ENCODE measurements around the gene SYNDIG1.

The SYNDIG1 gene

GRCh38 chr20:24469894-24470745 is 691 bp downstream of the SYNDIG1 start:
- H3K27me3 ChIP-seq (ENCODE audit: insufficient read depth, poor library complexity, severe bottlenecking), result peaks cover 86% of the 10 kb centered on the region
- TF ChIP-seq, protein P1, sequence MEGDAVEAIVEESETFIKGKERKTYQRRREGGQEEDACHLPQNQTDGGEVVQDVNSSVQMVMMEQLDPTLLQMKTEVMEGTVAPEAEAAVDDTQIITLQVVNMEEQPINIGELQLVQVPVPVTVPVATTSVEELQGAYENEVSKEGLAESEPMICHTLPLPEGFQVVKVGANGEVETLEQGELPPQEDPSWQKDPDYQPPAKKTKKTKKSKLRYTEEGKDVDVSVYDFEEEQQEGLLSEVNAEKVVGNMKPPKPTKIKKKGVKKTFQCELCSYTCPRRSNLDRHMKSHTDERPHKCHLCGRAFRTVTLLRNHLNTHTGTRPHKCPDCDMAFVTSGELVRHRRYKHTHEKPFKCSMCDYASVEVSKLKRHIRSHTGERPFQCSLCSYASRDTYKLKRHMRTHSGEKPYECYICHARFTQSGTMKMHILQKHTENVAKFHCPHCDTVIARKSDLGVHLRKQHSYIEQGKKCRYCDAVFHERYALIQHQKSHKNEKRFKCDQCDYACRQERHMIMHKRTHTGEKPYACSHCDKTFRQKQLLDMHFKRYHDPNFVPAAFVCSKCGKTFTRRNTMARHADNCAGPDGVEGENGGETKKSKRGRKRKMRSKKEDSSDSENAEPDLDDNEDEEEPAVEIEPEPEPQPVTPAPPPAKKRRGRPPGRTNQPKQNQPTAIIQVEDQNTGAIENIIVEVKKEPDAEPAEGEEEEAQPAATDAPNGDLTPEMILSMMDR (IDR thresholded peaks at IDR 0.05; ENCODE audit: poor library complexity, severe bottlenecking), result no peak
- no peaks in the 10 kb centered on the region for H3K36me3 ChIP-seq (ENCODE audit: low read depth)
- no peaks in the 10 kb centered on the region for H3K4me1 ChIP-seq (ENCODE audit: insufficient read depth, poor library complexity, severe bottlenecking)
- peak; percentile 44; the same call in 1 of the 3 replicates for ATAC-seq (ENCODE audit: low read depth)
- H3K9me3 ChIP-seq (ENCODE audit: severe bottlenecking), result no peaks in the 10 kb centered on the region
- no peak overlapping the region for H3K4me3 ChIP-seq (ENCODE audit: severe bottlenecking)
- DNase-seq (ENCODE audit: low spot score), result no peak
- no peak overlapping the region for H3K27ac ChIP-seq (ENCODE audit: poor library complexity, severe bottlenecking)

DNA sequence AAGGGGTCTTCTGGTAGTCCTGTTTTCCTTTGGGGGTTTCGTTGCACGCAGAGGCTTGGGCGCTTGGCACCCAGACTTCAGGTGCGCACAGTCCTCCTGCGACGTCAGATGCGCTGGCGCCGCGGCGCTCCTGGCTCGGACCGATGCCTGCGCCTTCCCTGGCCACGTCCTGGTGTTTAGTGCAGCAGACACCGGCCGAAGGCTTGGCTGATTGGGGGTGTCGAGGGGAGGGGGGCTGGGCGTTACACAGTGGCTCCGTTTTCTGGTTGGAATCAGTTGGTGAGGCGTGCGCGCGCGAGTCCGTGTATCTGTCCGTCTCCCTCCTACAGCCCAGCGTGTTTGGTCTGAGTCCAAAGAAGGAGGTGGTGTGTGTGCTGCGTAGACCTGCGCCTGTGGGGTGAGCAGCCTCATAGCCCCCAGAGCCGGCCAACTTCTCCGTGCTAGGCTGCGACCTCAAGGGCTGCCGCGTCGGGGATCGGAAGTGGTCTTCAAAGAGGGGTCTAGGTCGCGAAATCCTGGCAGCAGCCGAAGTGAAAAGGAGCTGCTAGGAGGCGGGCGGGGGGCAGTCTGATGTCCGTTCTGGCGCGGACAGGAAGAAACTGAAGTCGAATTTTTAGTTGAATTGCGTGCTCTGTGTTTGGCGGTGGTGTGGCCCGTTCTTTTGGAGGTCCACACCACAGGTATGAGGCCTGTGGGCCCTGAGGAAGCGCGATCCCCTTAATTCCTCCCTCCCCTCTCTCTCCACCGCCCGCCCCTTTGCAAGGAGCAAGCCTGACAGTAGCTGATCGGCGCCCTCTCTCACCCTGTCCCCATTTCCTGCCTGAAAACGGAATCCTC is 1.5 kb downstream of the SYNDIG1 start:
- ATAC-seq (ENCODE audit: low read depth) (no peak), DNase-seq (ENCODE audit: low spot score) (no peak)
- H3K36me3 ChIP-seq (ENCODE audit: low read depth), result no peaks in the 10 kb centered on the region
- TF ChIP-seq, protein P1 (IDR thresholded peaks at IDR 0.05; ENCODE audit: poor library complexity, severe bottlenecking), result no peak
- no peak overlapping the region for H3K4me3 ChIP-seq (ENCODE audit: severe bottlenecking)
- no peak overlapping the region for H3K27ac ChIP-seq (ENCODE audit: poor library complexity, severe bottlenecking)
- H3K4me1 ChIP-seq (ENCODE audit: insufficient read depth, poor library complexity, severe bottlenecking), result no peaks in the 10 kb centered on the region
- H3K9me3 ChIP-seq (ENCODE audit: severe bottlenecking), result no peaks in the 10 kb centered on the region
- H3K27me3 ChIP-seq (ENCODE audit: insufficient read depth, poor library complexity, severe bottlenecking), result peaks cover 80% of the 10 kb centered on the region

DNA sequence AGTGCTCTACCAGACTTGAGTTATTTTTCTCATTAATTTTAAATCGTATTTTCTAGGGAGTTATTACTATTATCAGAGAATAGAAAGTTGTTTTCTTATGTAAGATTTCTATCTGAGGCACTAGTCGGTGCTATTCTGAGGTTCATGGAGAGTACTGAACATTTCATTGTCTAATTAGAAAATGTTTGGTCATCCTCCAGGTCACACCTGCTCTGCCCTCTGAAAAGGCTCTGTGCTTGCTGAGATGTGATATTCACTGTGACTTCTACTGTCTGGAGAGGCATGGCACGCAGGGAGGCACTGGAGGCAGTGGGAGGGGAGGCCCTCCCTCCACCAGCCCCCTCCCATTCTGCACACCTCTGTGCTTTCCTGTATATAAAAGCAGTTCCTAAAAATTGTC is 3.0 kb downstream of the SYNDIG1 start:
- Histone ChIP-seq H3K27ac (ENCODE audit: poor library complexity, severe bottlenecking) (no peak overlapping the region), H3K9me3 (ENCODE audit: severe bottlenecking) (no peaks in the 10 kb centered on the region), H3K27me3 (ENCODE audit: insufficient read depth, poor library complexity, severe bottlenecking) (peaks cover 69% of the 10 kb centered on the region), H3K4me3 (ENCODE audit: severe bottlenecking) (no peak overlapping the region), H3K36me3 (ENCODE audit: low read depth) (no peaks in the 10 kb centered on the region), H3K4me1 (ENCODE audit: insufficient read depth, poor library complexity, severe bottlenecking) (no peaks in the 10 kb centered on the region)
- TF ChIP-seq, protein P1 (IDR thresholded peaks at IDR 0.05; ENCODE audit: poor library complexity, severe bottlenecking), result no peak
- DNase-seq (ENCODE audit: low spot score) (no peak), ATAC-seq (ENCODE audit: low read depth) (no peak)

- DNase-seq (ENCODE audit: low spot score), result no peak
- H3K4me3 ChIP-seq (ENCODE audit: severe bottlenecking), result no peak overlapping the region
- H3K4me1 ChIP-seq (ENCODE audit: insufficient read depth, poor library complexity, severe bottlenecking), result no peaks in the 10 kb centered on the region
- H3K27ac ChIP-seq (ENCODE audit: poor library complexity, severe bottlenecking), result no peak overlapping the region
- no peaks in the 10 kb centered on the region for H3K36me3 ChIP-seq (ENCODE audit: low read depth)
- peaks cover 57% of the 10 kb centered on the region for H3K27me3 ChIP-seq (ENCODE audit: insufficient read depth, poor library complexity, severe bottlenecking)
- TF ChIP-seq, protein P1 (IDR thresholded peaks at IDR 0.05; ENCODE audit: poor library complexity, severe bottlenecking), result no peak
- ATAC-seq (ENCODE audit: low read depth), result no peak
- no peaks in the 10 kb centered on the region for H3K9me3 ChIP-seq (ENCODE audit: severe bottlenecking)
These were observed 4.2 kb downstream of the SYNDIG1 start for GRCh38 chr20:24473435-24474223.

All from RWPE2 (cell line).